ENCODE results near the gene GALNT16.

- TF ChIP-seq CTCF (IDR thresholded peaks at IDR 0.05) (no peak), POLR2A (IDR thresholded peaks at IDR 0.05) (no peak)
These were observed 104.0 kb downstream of the GALNT16 start for GRCh38 chr14:69363964-69364363.
